Chondrocyte (in vitro differentiated cells): ENCODE data around the gene SLC1A1. TPM values are rescaled to one million over a fixed set of nuclear protein-coding genes. Genes with fewer than 3 reads are reported as not detected.
A peak's percentile ranks its signal among the peaks of the same experiment; 100 is the strongest.

Experiments
- DNase-seq: peaks from one replicate; pipeline ENCODE4 v3.0.0; 2021; ENCODE audit warnings: mixed read lengths, low spot score
- H3K27ac Mint-ChIP-seq: one replicate; pipeline ENCODE4 v1.8.0; 2021; ENCODE audit warnings: mild to moderate bottlenecking, moderate library complexity, mixed read lengths; ENCODE audit not compliant: unreplicated experiment
- H3K27me3 Mint-ChIP-seq: 2 replicates; pipeline ENCODE4 v1.8.0; 2021; ENCODE audit warnings: low read depth, mixed read lengths
- H3K36me3 Mint-ChIP-seq: 2 replicates; pipeline ENCODE4 v1.8.0; 2021; ENCODE audit warnings: low read depth, mixed read lengths
- H3K4me1 Mint-ChIP-seq: 2 replicates; pipeline ENCODE4 v1.8.0; 2021; ENCODE audit warnings: low read depth, mild to moderate bottlenecking, mixed read lengths
- H3K4me3 Mint-ChIP-seq: one replicate; pipeline ENCODE4 v1.8.0; 2021; ENCODE audit warnings: mild to moderate bottlenecking, moderate library complexity, mixed read lengths; ENCODE audit not compliant: unreplicated experiment
- H3K9me3 Mint-ChIP-seq: 2 replicates; pipeline ENCODE4 v1.8.0; 2021; ENCODE audit warnings: low read depth, mixed read lengths
- total RNA-seq: library from RNA; stranded (reverse); gene quantifications from 3 replicates; pipeline ENCODE4 v1.2.1, GENCODE V29; 2021
- TF ChIP-seq, protein P1 (sequence below): fragments of 200-600 bp; sonication (generic); IDR thresholded peaks from 2 replicates; pipeline ENCODE4 v1.5.0; 2021; ENCODE audit warnings: antibody characterized with exemption, mild to moderate bottlenecking, moderate library complexity

SLC1A1 gene
- total RNA-seq, 1 donor from 2014 or later: 11.0 TPM

- Mint-ChIP-seq H3K27me3 (peaks cover 19% of the 10 kb centered on the region), H3K4me1 (peaks cover 6% of the 10 kb centered on the region), H3K36me3 (peaks cover 8% of the 10 kb centered on the region), H3K27ac (no peak overlapping the region), H3K9me3 (peaks cover 20% of the 10 kb centered on the region), H3K4me3 (no peak overlapping the region)
- DNase-seq: no peak
- TF ChIP-seq, protein P1, sequence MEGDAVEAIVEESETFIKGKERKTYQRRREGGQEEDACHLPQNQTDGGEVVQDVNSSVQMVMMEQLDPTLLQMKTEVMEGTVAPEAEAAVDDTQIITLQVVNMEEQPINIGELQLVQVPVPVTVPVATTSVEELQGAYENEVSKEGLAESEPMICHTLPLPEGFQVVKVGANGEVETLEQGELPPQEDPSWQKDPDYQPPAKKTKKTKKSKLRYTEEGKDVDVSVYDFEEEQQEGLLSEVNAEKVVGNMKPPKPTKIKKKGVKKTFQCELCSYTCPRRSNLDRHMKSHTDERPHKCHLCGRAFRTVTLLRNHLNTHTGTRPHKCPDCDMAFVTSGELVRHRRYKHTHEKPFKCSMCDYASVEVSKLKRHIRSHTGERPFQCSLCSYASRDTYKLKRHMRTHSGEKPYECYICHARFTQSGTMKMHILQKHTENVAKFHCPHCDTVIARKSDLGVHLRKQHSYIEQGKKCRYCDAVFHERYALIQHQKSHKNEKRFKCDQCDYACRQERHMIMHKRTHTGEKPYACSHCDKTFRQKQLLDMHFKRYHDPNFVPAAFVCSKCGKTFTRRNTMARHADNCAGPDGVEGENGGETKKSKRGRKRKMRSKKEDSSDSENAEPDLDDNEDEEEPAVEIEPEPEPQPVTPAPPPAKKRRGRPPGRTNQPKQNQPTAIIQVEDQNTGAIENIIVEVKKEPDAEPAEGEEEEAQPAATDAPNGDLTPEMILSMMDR: no peak
These were observed 25.3 kb upstream of the SLC1A1 start for GRCh38 chr9:4464911-4465513.

GRCh38 chr9:4465910-4466309 is 24.4 kb upstream of the SLC1A1 start:
- TF ChIP-seq, protein P1: no peak
- Mint-ChIP-seq H3K36me3 (peaks cover 8% of the 10 kb centered on the region), H3K4me1 (peaks cover 6% of the 10 kb centered on the region), H3K9me3 (peaks cover 21% of the 10 kb centered on the region), H3K4me3 (no peak overlapping the region), H3K27me3 (peaks cover 18% of the 10 kb centered on the region), H3K27ac (no peak overlapping the region)
- DNase-seq: no peak

- Mint-ChIP-seq H3K4me1 (no peaks in the 10 kb centered on the region), H3K9me3 (peaks cover 6% of the 10 kb centered on the region), H3K27me3 (peaks cover 11% of the 10 kb centered on the region), H3K27ac (no peak overlapping the region), H3K36me3 (no peaks in the 10 kb centered on the region), H3K4me3 (no peak overlapping the region)
- TF ChIP-seq, protein P1: no peak
- DNase-seq: no peak
These were observed 15.0 kb upstream of the SLC1A1 start for GRCh38 chr9:4475301-4475700.

GRCh38 chr9:4486176-4486575 is 4.1 kb upstream of the SLC1A1 start:
- Mint-ChIP-seq H3K4me3 (no peak overlapping the region), H3K9me3 (no peaks in the 10 kb centered on the region), H3K27ac (no peak overlapping the region), H3K36me3 (no peaks in the 10 kb centered on the region), H3K4me1 (peaks cover 13% of the 10 kb centered on the region), H3K27me3 (peaks cover 5% of the 10 kb centered on the region)
- DNase-seq: no peak
- TF ChIP-seq, protein P1: no peak

DNA sequence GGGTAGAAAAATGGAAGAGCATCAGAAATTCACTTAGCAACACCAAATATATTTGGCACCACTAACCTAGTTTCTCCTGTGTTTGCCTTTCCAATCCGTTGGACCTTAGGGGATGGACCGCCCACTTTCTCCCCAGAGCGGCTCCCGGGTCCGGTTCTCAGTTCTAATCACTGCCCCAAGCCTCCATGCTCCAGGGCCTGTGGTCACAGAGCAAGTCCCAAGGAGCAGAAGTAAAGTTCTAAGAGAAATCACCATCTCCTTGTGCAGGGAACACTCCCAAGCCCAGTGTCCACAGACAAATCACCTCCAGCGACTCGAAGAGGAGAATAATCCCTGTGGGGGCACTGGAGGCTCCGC is 728 bp upstream of the SLC1A1 start:
- TF ChIP-seq, protein P1: no peak
- no peak for DNase-seq
- H3K4me3 Mint-ChIP-seq: peak overlapping the region; percentile 93
- no peaks in the 10 kb centered on the region for H3K36me3 Mint-ChIP-seq
- H3K4me1 Mint-ChIP-seq: peaks cover 22% of the 10 kb centered on the region
- H3K27me3 Mint-ChIP-seq: peaks cover 5% of the 10 kb centered on the region
- peak overlapping the region; percentile 74 for H3K27ac Mint-ChIP-seq
- H3K9me3 Mint-ChIP-seq: no peaks in the 10 kb centered on the region
